CD4-positive, alpha-beta T cell treated with Interferon alpha-2 for 1 hour (primary cell): Measurements from ENCODE around the gene ACTG1.

Experiments
- DNase-seq, 2 donors: peaks; one replicate each; pipeline ENCODE4 v3.0.0-alpha.2; 2020 to 2022

Gene ACTG1

GRCh38 chr17:81515530-81516041 is 3.0 kb upstream of the ACTG1 start:
- DNase-seq: no peak

GRCh38 chr17:81514739-81515529 is 2.3 kb upstream of the ACTG1 start:
- DNase-seq: peak; percentile 62 to 81

GRCh38 chr17:81514489-81514738 is 1.8 kb upstream of the ACTG1 start:
- DNase-seq: no peak

- peak in 1 of 2 donors; percentile 29 for DNase-seq
These were observed 1.3 kb upstream of the ACTG1 start for GRCh38 chr17:81513753-81514488.

- peak; percentile 55 to 61 for DNase-seq
These were observed 763 bp upstream of the ACTG1 start for GRCh38 chr17:81513372-81513752.

GRCh38 chr17:81511804-81512561 is 616 bp downstream of the ACTG1 start:
- DNase-seq: no peak

- no peak for DNase-seq
These were observed 1.1 kb downstream of the ACTG1 start for GRCh38 chr17:81511554-81511803.

- DNase-seq: peak in 1 of 2 donors; percentile 53
These were observed 1.6 kb downstream of the ACTG1 start for GRCh38 chr17:81510785-81511553.

- DNase-seq: no peak
These were observed 2.4 kb downstream of the ACTG1 start for GRCh38 chr17:81509972-81510784.

- DNase-seq: peak in 1 of 2 donors; percentile 59
These were observed 3.2 kb downstream of the ACTG1 start for GRCh38 chr17:81509207-81509971.

GRCh38 chr17:81508639-81509206 is 3.9 kb downstream of the ACTG1 start:
- no peak for DNase-seq

- DNase-seq: no peak
These were observed 9.0 kb downstream of the ACTG1 start for GRCh38 chr17:81503619-81504018.

- no peak for DNase-seq
These were observed 10.1 kb downstream of the ACTG1 start for GRCh38 chr17:81502471-81503017.

GRCh38 chr17:81500047-81500446 is 12.6 kb downstream of the ACTG1 start:
- no peak for DNase-seq

GRCh38 chr17:81499601-81499970 is 13.0 kb downstream of the ACTG1 start:
- DNase-seq: no peak

- DNase-seq: no peak
These were observed 13.5 kb downstream of the ACTG1 start for GRCh38 chr17:81498953-81499600.

- DNase-seq: no peak
These were observed 17.8 kb downstream of the ACTG1 start for GRCh38 chr17:81494626-81495377.

- DNase-seq: no peak
These were observed 19.2 kb downstream of the ACTG1 start for GRCh38 chr17:81493198-81494038.

GRCh38 chr17:81492706-81493105 is 19.9 kb downstream of the ACTG1 start:
- DNase-seq: no peak
